Measurements from ENCODE around the gene FAM13A.

- TF ChIP-seq, protein P1, sequence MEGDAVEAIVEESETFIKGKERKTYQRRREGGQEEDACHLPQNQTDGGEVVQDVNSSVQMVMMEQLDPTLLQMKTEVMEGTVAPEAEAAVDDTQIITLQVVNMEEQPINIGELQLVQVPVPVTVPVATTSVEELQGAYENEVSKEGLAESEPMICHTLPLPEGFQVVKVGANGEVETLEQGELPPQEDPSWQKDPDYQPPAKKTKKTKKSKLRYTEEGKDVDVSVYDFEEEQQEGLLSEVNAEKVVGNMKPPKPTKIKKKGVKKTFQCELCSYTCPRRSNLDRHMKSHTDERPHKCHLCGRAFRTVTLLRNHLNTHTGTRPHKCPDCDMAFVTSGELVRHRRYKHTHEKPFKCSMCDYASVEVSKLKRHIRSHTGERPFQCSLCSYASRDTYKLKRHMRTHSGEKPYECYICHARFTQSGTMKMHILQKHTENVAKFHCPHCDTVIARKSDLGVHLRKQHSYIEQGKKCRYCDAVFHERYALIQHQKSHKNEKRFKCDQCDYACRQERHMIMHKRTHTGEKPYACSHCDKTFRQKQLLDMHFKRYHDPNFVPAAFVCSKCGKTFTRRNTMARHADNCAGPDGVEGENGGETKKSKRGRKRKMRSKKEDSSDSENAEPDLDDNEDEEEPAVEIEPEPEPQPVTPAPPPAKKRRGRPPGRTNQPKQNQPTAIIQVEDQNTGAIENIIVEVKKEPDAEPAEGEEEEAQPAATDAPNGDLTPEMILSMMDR (IDR thresholded peaks at IDR 0.05; ENCODE audit: low read depth, low read length): no peak
- no peak for TF ChIP-seq POLR2A (IDR thresholded peaks at IDR 0.05; ENCODE audit: extremely low read depth, insufficient read length)
Measured at GRCh38 chr4:88857588-88857987, 199.4 kb downstream of the FAM13A start.
